HEK293 (cell line): Measurements from ENCODE around the gene ZBTB26.

Experiments used
- CTCF ChIA-PET: fragments of 350-600 bp; formaldehyde crosslinking; extraction: SDS; loops from one replicate; lab custom pipeline; 2021; ENCODE audit warnings: antibody characterized with exemption; lab: Yijun Ruan, JAX
- POLR2A ChIA-PET: fragments of 300-600 bp; formaldehyde crosslinking; extraction: SDS; loops from one replicate; lab custom pipeline; 2020; ENCODE audit warnings: antibody characterized with exemption, inconsistent platforms; lab: Yijun Ruan, JAX
- H3K27ac ChIP-seq: fragments of 200-500 bp; sonication (Bioruptor generic); 2 replicates; pipeline ENCODE4 v1.5.1; 2014; ENCODE audit warnings: low read depth, low read length, control low read depth, inconsistent platforms; ENCODE audit errors: extremely low read depth
- H3K36me3 ChIP-seq, 2 experiments: fragments of 200-500 bp in 1 of 2; sonication (Bioruptor generic) in 1 of 2; 1 replicate in 1 of 2; 2 replicates in 1 of 2; pipeline ENCODE4 v1.5.1; 2014 to 2017; ENCODE audit warnings: inconsistent platforms in 2 of 2, low read length in 2 of 2; ENCODE audit not compliant: control insufficient read depth in 2 of 2, insufficient read depth in 1 of 2
- H3K4me1 ChIP-seq: fragments of 200-500 bp; sonication (Bioruptor generic); 2 replicates; pipeline ENCODE4 v1.5.1; 2014; ENCODE audit warnings: mild to moderate bottlenecking, low read length, inconsistent platforms; ENCODE audit not compliant: control insufficient read depth, insufficient read depth
- H3K4me3 ChIP-seq: 2 replicates; pipeline ENCODE4 v1.5.1; 2011; ENCODE audit warnings: low read depth, mild to moderate bottlenecking, control low read depth, low read length, moderate library complexity
- H3K9me3 ChIP-seq: fragments of 200-500 bp; sonication (Bioruptor generic); 2 replicates; pipeline ENCODE4 v1.5.1; 2014; ENCODE audit warnings: low read depth, low read length, inconsistent platforms; ENCODE audit not compliant: control insufficient read depth, insufficient read depth
- BCL11A ChIP-seq: fragments of 450-650 bp; formaldehyde crosslinking; IDR thresholded peaks from 2 replicates; pipeline ENCODE4 v1.5.1; 2016; ENCODE audit warnings: low read depth, missing biosample characterization, missing genetic modification characterization
- REPIN1 ChIP-seq: fragments of 450-650 bp; formaldehyde crosslinking; IDR thresholded peaks from 2 replicates; pipeline ENCODE4 v1.5.1; 2017; ENCODE audit warnings: missing biosample characterization, missing genetic modification characterization, low read depth
- SCRT1 ChIP-seq: fragments of 450-650 bp; formaldehyde crosslinking; IDR thresholded peaks from 2 replicates; pipeline ENCODE4 v1.5.1; 2016; ENCODE audit warnings: missing biosample characterization, missing genetic modification characterization, borderline replicate concordance
- SETDB1 ChIP-seq: IDR thresholded peaks from one replicate; pipeline ENCODE4 v1.6.1; 2017; ENCODE audit warnings: mild to moderate bottlenecking, low read length, moderate library complexity, mixed read lengths; ENCODE audit not compliant: insufficient read length
- SP3 ChIP-seq: fragments of 450-650 bp; formaldehyde crosslinking; IDR thresholded peaks from 2 replicates; pipeline ENCODE4 v1.5.1; 2016; ENCODE audit warnings: missing biosample characterization, missing genetic modification characterization
- ZFP37 ChIP-seq: fragments of 450-650 bp; formaldehyde crosslinking; IDR thresholded peaks from 2 replicates; pipeline ENCODE4 v1.5.1; 2016; ENCODE audit warnings: missing biosample characterization, missing genetic modification characterization
- ZNF10 ChIP-seq: fragments of 450-650 bp; formaldehyde crosslinking; IDR thresholded peaks from 2 replicates; pipeline ENCODE4 v1.5.1; 2017; ENCODE audit warnings: missing biosample characterization, missing genetic modification characterization
- ZNF114 ChIP-seq: fragments of 450-650 bp; formaldehyde crosslinking; IDR thresholded peaks from 2 replicates; pipeline ENCODE4 v1.5.0; 2017; ENCODE audit warnings: missing biosample characterization, missing genetic modification characterization
- ZNF121 ChIP-seq: fragments of 450-650 bp; formaldehyde crosslinking; IDR thresholded peaks from 2 replicates; pipeline ENCODE4 v1.5.1; 2016; ENCODE audit warnings: missing biosample characterization, missing genetic modification characterization
- ZNF175 ChIP-seq: fragments of 450-650 bp; formaldehyde crosslinking; IDR thresholded peaks from 2 replicates; pipeline ENCODE4 v1.5.1; 2016; ENCODE audit warnings: missing biosample characterization, missing genetic modification characterization
- ZNF2 ChIP-seq: fragments of 450-650 bp; formaldehyde crosslinking; IDR thresholded peaks from 2 replicates; pipeline ENCODE4 v1.5.1; 2016; ENCODE audit warnings: missing biosample characterization, missing genetic modification characterization
- ZNF404 ChIP-seq: fragments of 450-650 bp; formaldehyde crosslinking; IDR thresholded peaks from 2 replicates; pipeline ENCODE4 v1.5.1; 2017; ENCODE audit warnings: missing biosample characterization, missing genetic modification characterization
- ZNF48 ChIP-seq: fragments of 450-650 bp; formaldehyde crosslinking; IDR thresholded peaks from 2 replicates; pipeline ENCODE4 v1.5.1; 2016; ENCODE audit warnings: missing biosample characterization, missing genetic modification characterization
- ZNF561 ChIP-seq: fragments of 450-650 bp; IDR thresholded peaks from 2 replicates; pipeline ENCODE4 v1.5.1; 2018; ENCODE audit warnings: missing biosample characterization, missing genetic modification characterization, borderline replicate concordance
- ZNF747 ChIP-seq: fragments of 450-650 bp; formaldehyde crosslinking; IDR thresholded peaks from 2 replicates; pipeline ENCODE4 v1.5.1; 2016; ENCODE audit warnings: missing biosample characterization, missing genetic modification characterization
- ZNF791 ChIP-seq: fragments of 450-650 bp; formaldehyde crosslinking; IDR thresholded peaks from 2 replicates; pipeline ENCODE4 v1.5.1; 2016; ENCODE audit warnings: missing biosample characterization, missing genetic modification characterization
- TF ChIP-seq, protein P1 (sequence below): fragments of 450-650 bp; formaldehyde crosslinking; IDR thresholded peaks from 2 replicates; pipeline ENCODE4 v1.5.1; 2016; ENCODE audit warnings: missing biosample characterization, missing genetic modification characterization
- TF ChIP-seq, protein P2 (sequence below): fragments of 450-650 bp; formaldehyde crosslinking; IDR thresholded peaks from 2 replicates; pipeline ENCODE4 v1.5.1; 2017; ENCODE audit warnings: missing biosample characterization, mild to moderate bottlenecking, missing genetic modification characterization, moderate library complexity
- TF ChIP-seq, protein P3 (sequence below): fragments of 450-650 bp; formaldehyde crosslinking; IDR thresholded peaks from 2 replicates; pipeline ENCODE4 v1.5.1; 2017; ENCODE audit warnings: missing biosample characterization, missing genetic modification characterization
- TF ChIP-seq, protein P4 (sequence below): fragments of 450-650 bp; formaldehyde crosslinking; IDR thresholded peaks from 2 replicates; pipeline ENCODE4 v1.5.1; 2016; ENCODE audit warnings: missing biosample characterization, missing genetic modification characterization, low read depth
- TF ChIP-seq, protein P5 (sequence below): fragments of 450-650 bp; formaldehyde crosslinking; IDR thresholded peaks from 2 replicates; pipeline ENCODE4 v1.5.1; 2016; ENCODE audit warnings: missing biosample characterization, missing genetic modification characterization, borderline replicate concordance

ZBTB26 gene

DNA sequence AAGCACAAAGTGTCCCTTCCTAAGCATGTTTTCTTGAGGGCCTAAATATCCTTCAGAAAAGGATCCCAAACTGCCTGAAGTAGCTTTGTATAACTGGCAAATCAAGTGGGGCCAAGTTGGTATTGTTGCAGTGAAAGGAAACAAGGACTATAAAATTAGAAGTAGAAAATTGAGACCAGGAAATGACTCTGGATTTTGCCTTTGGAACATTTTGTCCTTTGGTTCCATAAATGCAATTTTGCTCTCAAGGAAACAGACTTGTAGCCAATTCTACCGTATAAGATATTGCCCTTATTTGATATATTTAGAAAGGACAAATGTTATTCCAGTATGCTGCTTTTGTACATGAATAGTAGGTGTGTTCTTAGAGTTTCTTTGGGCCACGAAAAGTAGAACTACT is 43.9 kb upstream of the ZBTB26 start:
- CTCF ChIA-PET, result interaction anchor here (0.9 kb wide), 1 partner anchor 16 kb away, joined by 3 read pairs; no protein-coding TSS in a partner anchor
- Histone ChIP-seq H3K27ac (no peak overlapping the region), H3K4me3 (no peak overlapping the region), H3K4me1 (no peaks in the 10 kb centered on the region), H3K36me3 (peaks cover 8 to 34% of the 10 kb centered on the region in 2 experiments; a peak in 2 of 3 replicates), H3K9me3 (no peaks in the 10 kb centered on the region)
- POLR2A ChIA-PET, result no interaction called here
- no peak for TF ChIP-seq ZNF114
- no peak for TF ChIP-seq ZNF2
- TF ChIP-seq, protein P1, sequence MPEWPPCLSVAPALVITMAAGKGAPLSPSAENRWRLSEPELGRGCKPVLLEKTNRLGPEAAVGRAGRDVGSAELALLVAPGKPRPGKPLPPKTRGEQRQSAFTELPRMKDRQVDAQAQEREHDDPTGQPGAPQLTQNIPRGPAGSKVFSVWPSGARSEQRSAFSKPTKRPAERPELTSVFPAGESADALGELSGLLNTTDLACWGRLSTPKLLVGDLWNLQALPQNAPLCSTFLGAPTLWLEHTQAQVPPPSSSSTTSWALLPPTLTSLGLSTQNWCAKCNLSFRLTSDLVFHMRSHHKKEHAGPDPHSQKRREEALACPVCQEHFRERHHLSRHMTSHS (tag by site-specific recombination), result no peak
- no peak for TF ChIP-seq SCRT1
- no peak for TF ChIP-seq ZNF791
- no peak for TF ChIP-seq BCL11A
- no peak for TF ChIP-seq ZFP37 (tag by site-specific recombination)

DNA sequence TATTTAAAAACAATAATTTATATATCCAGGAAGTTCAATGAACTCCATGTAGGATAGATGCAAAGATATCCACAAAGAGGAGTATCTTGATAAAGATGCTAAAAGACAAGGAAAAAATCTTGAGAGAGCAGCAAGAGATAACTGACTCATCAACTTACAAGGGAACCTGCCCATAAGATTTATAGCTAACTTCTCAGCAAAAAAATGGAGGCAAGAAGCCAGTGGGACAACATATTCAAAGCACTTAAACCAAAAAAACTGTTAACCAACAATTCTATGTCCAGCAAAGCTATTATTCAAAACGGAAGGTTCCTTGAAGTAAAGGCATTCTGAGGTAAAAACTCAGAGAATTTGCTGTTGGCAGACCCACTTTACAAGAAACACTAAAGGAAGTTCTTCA is 29.8 kb upstream of the ZBTB26 start:
- H3K9me3 ChIP-seq, result no peaks in the 10 kb centered on the region
- no peaks in the 10 kb centered on the region for H3K4me1 ChIP-seq
- ChIA-PET CTCF (interaction anchor here (0.9 to 1.1 kb wide), 2 partner anchors 31 to 57 kb away, joined by 3 to 5 read pairs; no protein-coding TSS in a partner anchor), POLR2A (interaction anchor here (1.8 kb wide), 1 partner anchor 21 kb away, joined by 12 read pairs; the partner anchor contains the start of gene RABGAP1)
- peaks cover 12 to 39% of the 10 kb centered on the region in 2 experiments for H3K36me3 ChIP-seq
- no peak overlapping the region for H3K4me3 ChIP-seq
- H3K27ac ChIP-seq, result no peak overlapping the region
- TF ChIP-seq SETDB1 (peak; percentile 61), ZNF747 (tag by site-specific recombination) (no peak)

DNA sequence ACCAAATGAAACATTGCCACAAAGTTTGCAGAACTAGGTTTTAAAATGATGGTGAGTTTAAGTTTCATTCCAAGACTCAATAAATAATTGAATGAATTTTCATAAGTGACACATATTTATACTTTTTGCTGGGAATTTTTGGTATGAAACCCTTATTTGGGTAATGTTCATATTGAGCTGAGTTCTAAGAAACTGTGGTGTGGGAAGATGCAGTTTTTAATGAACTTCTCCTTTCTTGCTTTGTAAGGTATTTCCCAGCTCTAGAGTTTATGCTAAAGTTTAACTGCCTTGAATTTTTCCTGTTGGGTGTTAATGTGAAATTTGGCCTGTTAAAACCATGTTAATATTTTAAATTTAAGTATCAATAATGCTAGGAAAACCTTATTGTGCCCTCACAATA is 24.6 kb upstream of the ZBTB26 start:
- ChIA-PET POLR2A (interaction anchor here (5.2 kb wide), 1 partner anchor 15 kb away, joined by 24 read pairs; the partner anchor contains the start of gene RABGAP1), CTCF (interaction anchor here (0.7 kb wide), 1 partner anchor 584 kb away, joined by 3 read pairs; no protein-coding TSS in a partner anchor)
- no peak overlapping the region for H3K4me3 ChIP-seq
- H3K9me3 ChIP-seq, result no peaks in the 10 kb centered on the region
- TF ChIP-seq ZNF404 (tag by site-specific recombination) (no peak), ZNF175 (tag by site-specific recombination) (no peak), ZNF121 (tag by site-specific recombination) (no peak), ZNF48 (tag by site-specific recombination) (no peak)
- TF ChIP-seq, protein P2, sequence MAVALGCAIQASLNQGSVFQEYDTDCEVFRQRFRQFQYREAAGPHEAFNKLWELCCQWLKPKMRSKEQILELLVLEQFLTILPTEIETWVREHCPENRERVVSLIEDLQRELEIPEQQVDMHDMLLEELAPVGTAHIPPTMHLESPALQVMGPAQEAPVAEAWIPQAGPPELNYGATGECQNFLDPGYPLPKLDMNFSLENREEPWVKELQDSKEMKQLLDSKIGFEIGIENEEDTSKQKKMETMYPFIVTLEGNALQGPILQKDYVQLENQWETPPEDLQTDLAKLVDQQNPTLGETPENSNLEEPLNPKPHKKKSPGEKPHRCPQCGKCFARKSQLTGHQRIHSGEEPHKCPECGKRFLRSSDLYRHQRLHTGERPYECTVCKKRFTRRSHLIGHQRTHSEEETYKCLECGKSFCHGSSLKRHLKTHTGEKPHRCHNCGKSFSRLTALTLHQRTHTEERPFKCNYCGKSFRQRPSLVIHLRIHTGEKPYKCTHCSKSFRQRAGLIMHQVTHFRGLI (tag by site-specific recombination), result no peak
- H3K27ac ChIP-seq, result no peak overlapping the region
- peaks cover 4 to 17% of the 10 kb centered on the region in 2 experiments; a peak in 2 of 3 replicates for H3K36me3 ChIP-seq
- no peaks in the 10 kb centered on the region for H3K4me1 ChIP-seq

DNA sequence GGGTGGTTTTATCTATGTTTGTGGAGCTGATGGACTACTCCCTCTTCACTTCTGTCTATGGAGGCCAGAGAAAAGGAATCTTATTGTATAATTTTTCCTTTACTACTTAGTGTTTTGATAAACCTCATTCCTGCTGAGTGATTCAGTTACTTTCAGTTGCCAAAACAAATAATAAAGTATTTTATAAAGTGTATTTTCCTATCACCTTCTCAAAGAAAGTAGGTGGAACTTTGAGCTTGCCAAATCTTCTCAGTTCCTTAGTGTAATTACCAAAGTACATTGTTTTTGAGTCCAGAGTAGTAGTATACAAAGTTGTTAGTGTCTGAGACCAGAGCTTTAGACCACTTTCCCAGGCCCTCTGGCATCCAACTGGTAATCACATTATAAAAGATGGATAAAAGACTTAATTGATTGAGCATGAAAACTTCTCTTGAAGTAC is 23.0 kb upstream of the ZBTB26 start:
- CTCF ChIA-PET, result interaction anchor here (0.6 kb wide), 1 partner anchor 9 kb away, joined by 3 read pairs; no protein-coding TSS in a partner anchor
- no peaks in the 10 kb centered on the region for H3K9me3 ChIP-seq
- peaks cover 3 to 5% of the 10 kb centered on the region in 2 experiments; a peak in 2 of 3 replicates for H3K36me3 ChIP-seq
- no peak overlapping the region for H3K4me3 ChIP-seq
- no peak overlapping the region for H3K27ac ChIP-seq
- TF ChIP-seq ZNF561, result no peak
- TF ChIP-seq, protein P3, sequence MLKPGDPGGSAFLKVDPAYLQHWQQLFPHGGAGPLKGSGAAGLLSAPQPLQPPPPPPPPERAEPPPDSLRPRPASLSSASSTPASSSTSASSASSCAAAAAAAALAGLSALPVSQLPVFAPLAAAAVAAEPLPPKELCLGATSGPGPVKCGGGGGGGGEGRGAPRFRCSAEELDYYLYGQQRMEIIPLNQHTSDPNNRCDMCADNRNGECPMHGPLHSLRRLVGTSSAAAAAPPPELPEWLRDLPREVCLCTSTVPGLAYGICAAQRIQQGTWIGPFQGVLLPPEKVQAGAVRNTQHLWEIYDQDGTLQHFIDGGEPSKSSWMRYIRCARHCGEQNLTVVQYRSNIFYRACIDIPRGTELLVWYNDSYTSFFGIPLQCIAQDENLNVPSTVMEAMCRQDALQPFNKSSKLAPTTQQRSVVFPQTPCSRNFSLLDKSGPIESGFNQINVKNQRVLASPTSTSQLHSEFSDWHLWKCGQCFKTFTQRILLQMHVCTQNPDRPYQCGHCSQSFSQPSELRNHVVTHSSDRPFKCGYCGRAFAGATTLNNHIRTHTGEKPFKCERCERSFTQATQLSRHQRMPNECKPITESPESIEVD (tag by site-specific recombination), result peak; percentile 10; the same call in 1 of the 2 replicates
- TF ChIP-seq, protein P4, sequence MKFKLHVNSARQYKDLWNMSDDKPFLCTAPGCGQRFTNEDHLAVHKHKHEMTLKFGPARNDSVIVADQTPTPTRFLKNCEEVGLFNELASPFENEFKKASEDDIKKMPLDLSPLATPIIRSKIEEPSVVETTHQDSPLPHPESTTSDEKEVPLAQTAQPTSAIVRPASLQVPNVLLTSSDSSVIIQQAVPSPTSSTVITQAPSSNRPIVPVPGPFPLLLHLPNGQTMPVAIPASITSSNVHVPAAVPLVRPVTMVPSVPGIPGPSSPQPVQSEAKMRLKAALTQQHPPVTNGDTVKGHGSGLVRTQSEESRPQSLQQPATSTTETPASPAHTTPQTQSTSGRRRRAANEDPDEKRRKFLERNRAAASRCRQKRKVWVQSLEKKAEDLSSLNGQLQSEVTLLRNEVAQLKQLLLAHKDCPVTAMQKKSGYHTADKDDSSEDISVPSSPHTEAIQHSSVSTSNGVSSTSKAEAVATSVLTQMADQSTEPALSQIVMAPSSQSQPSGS (tag by site-specific recombination), result no peak
- no peak for TF ChIP-seq REPIN1
- no peak for TF ChIP-seq ZNF10 (tag by site-specific recombination)
- TF ChIP-seq, protein P5, sequence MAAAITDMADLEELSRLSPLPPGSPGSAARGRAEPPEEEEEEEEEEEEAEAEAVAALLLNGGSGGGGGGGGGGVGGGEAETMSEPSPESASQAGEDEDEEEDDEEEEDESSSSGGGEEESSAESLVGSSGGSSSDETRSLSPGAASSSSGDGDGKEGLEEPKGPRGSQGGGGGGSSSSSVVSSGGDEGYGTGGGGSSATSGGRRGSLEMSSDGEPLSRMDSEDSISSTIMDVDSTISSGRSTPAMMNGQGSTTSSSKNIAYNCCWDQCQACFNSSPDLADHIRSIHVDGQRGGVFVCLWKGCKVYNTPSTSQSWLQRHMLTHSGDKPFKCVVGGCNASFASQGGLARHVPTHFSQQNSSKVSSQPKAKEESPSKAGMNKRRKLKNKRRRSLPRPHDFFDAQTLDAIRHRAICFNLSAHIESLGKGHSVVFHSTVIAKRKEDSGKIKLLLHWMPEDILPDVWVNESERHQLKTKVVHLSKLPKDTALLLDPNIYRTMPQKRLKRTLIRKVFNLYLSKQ (tag by site-specific recombination), result no peak
- TF ChIP-seq SP3, result no peak
- TF ChIP-seq, all 188 proteins: peak for 1
- POLR2A ChIA-PET, result interaction anchor here (5.2 kb wide), 1 partner anchor 14 kb away, joined by 24 read pairs; the partner anchor contains the start of gene RABGAP1
- H3K4me1 ChIP-seq, result 0 out of 2 replicates have a peak, but pooled peaks cover 2% of the 10 kb centered on the region
